HG03196 (cell line): Measurements from ENCODE around the gene HNRNPUL1.

Experiments used
- ATAC-seq: cut with Tn5 transposase; IDR thresholded peaks from one replicate; pipeline ENCODE4 v1.9.1; 2021; ENCODE audit not compliant: unreplicated experiment

The HNRNPUL1 gene

GRCh38 chr19:41352279-41352608 is 88.1 kb downstream of the HNRNPUL1 start:
- ATAC-seq, result no peak

- ATAC-seq, result no peak
Measured at GRCh38 chr19:41352609-41353465, 88.7 kb downstream of the HNRNPUL1 start.

- ATAC-seq, result peak; percentile 38
Measured at GRCh38 chr19:41353466-41354342, 89.5 kb downstream of the HNRNPUL1 start, which contains the start of gene TGFB1. TSS of gene TGFB1 (minus strand) at chr19:41353922. CDS start at chr19:41353044, 878 bp downstream.

DNA sequence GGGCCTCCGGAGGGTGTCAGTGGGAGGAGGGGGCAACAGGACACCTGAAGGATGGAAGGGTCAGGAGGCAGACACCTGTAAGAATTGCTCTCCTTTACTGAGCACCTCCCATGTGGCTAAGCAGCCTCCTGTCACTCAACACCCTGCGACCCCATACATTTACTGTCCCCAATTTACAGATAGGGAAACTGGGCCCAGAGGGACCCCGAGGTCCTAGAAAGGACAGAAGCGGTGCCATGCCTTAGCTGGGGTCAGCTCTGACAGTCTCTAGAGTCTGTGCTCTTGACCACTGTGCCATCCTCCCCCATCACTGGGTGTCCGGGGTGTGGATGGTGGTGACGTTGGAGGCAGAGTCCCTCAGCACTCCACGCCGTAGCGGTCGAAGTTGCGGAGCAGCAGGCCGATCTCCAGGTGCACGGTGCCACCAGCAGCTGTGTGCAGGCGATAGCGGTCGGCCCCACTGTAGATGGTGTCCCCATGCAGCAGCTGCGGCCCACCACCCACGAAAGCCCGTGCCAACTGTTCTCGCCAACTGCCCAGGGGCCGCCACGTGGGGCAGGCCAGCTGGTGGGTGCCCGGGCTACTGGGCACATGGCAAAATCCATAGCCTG is 90.3 kb downstream of the HNRNPUL1 start:
- no peak for ATAC-seq

GRCh38 chr19:41355035-41355434 is 90.9 kb downstream of the HNRNPUL1 start:
- no peak for ATAC-seq

- no peak for ATAC-seq
Measured at GRCh38 chr19:41355802-41356201, 91.6 kb downstream of the HNRNPUL1 start.

DNA sequence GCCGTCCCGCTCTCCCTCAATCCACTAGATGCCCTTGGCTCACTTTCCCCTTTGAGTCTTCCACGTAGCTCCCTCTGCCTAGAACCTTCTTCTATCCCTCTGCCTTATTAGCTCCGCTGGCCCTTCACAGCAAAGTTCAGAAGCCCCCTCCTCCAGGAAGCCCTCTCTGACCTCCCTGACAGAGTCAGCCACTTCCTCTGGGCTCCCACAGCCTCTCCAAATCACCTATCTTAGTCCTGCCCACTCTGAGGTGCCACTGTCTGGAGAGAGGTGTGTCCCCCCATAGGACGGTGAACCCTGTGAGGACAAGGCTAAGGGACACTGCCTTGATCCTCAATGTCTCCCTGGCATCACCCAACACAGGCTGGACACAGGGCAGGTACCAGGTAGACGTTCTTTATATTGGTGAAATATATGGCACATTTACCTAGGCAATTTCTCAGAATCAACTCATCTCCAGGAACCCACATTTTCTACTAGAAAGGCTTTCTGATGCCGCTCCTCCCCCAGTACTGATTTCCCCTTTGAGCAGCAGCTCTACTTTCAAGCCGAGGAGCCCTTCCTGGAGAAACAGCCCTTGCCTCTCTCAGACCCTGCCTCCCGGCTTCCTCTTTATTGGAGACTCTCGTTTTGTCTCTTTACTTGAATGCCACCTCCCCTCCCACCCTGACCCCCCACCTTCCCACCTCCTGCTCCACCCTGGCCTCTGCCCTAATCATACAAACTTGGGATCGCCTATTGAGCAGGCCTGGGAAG is 93.0 kb downstream of the HNRNPUL1 start:
- ATAC-seq, result no peak
